Keratinocyte (primary cell): ENCODE data around the gene ZNF586.

Experiments
- EZH2 ChIP-seq: IDR thresholded peaks from one replicate; pipeline ENCODE4 v1.6.1; 2012; ENCODE audit warnings: inconsistent platforms, mild to moderate bottlenecking, low read length, moderate library complexity
- TF ChIP-seq, protein P1 (sequence below), 3 experiments: IDR thresholded peaks in 1 of 3; conservative IDR thresholded peaks in 1 of 3; optimal IDR thresholded peaks in 1 of 3; 2 replicates in 2 of 3; 3 replicates in 1 of 3; pipeline versions ENCODE3 to v1.5.1; 2011; ENCODE audit warnings: low read length in 3 of 3, mild to moderate bottlenecking in 3 of 3, moderate library complexity in 2 of 3, control low read depth in 1 of 3, inconsistent platforms in 1 of 3; ENCODE audit not compliant: insufficient read depth in 2 of 3; ENCODE audit errors: extremely low read depth in 1 of 3

DNA sequence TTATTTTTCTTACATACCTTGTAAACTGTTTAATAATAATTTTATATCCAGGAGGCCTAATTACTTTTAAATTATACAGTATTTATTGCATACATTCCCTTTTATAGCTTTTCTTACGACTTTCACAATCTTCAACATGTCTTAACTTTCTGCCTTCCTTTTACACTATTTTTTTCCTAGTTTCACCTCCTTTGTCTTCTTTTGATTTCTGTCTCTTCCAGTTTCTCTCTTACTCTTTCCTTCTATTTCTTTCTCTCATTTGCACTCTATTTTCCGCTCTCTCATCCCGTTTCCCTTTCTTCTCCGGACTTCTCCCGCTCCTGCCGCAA lies 33.8 kb downstream of the ZNF586 start:
- TF ChIP-seq, protein P1, sequence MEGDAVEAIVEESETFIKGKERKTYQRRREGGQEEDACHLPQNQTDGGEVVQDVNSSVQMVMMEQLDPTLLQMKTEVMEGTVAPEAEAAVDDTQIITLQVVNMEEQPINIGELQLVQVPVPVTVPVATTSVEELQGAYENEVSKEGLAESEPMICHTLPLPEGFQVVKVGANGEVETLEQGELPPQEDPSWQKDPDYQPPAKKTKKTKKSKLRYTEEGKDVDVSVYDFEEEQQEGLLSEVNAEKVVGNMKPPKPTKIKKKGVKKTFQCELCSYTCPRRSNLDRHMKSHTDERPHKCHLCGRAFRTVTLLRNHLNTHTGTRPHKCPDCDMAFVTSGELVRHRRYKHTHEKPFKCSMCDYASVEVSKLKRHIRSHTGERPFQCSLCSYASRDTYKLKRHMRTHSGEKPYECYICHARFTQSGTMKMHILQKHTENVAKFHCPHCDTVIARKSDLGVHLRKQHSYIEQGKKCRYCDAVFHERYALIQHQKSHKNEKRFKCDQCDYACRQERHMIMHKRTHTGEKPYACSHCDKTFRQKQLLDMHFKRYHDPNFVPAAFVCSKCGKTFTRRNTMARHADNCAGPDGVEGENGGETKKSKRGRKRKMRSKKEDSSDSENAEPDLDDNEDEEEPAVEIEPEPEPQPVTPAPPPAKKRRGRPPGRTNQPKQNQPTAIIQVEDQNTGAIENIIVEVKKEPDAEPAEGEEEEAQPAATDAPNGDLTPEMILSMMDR (optimal IDR thresholded peaks at IDR 0.05 in 1 of 3, IDR thresholded peaks at IDR 0.05 in 1 of 3, conservative IDR thresholded peaks at IDR 0.05 in 1 of 3; ENCODE audit: extremely low read depth in 1 of 3, insufficient read depth in 2 of 3, low read length in 3 of 3) = no peak
- TF ChIP-seq EZH2 = no peak
